SK-N-SH (cell line): Measurements from ENCODE around the gene FAM168A. TPM values are rescaled to one million over a fixed set of nuclear protein-coding genes. Genes with fewer than 3 reads are reported as not detected.

Experiments used
- CTCF ChIA-PET: fragments of 300-600, 350-600 bp; formaldehyde crosslinking; extraction: SDS; loops from one replicate; lab custom pipeline; 2021; lab: Yijun Ruan, JAX
- POLR2A ChIA-PET: fragments of 350-600 bp; sonication (Branson Sonifier 250); formaldehyde crosslinking; extraction: SDS; loops from one replicate; lab custom pipeline; 2020; ENCODE audit warnings: antibody characterized with exemption, inconsistent platforms; lab: Yijun Ruan, JAX
- DNase-seq: peaks from one replicate; pipeline ENCODE4 v3.0.0; 2012
- H2AFZ ChIP-seq: fragments of 200-600 bp; sonication (generic); 2 replicates; pipeline ENCODE4 v1.8.1; 2016; ENCODE audit warnings: antibody characterized with exemption, mild to moderate bottlenecking, low read depth
- H3F3A ChIP-seq: fragments of 200-600 bp; sonication (generic); replicated peaks from 2 replicates; pipeline ENCODE3; 2016; ENCODE audit warnings: antibody characterized with exemption, mild to moderate bottlenecking; ENCODE audit not compliant: insufficient read depth
- H3K27ac ChIP-seq, 2 experiments: fragments of 200-500 bp in 1 of 2; fragments of 200-600 bp in 1 of 2; sonication (Bioruptor generic) in 1 of 2; sonication (generic), shearing (Covaris generic) in 1 of 2; 2 replicates each; pipeline versions ENCODE4 v1.5.1 to v1.6.1; 2014 to 2016; ENCODE audit warnings: low read depth in 2 of 2, inconsistent platforms in 1 of 2, low read length in 1 of 2, mild to moderate bottlenecking in 1 of 2, mixed read lengths in 1 of 2
- H3K27me3 ChIP-seq: fragments of 200-600 bp; sonication (generic), shearing (Covaris generic); 2 replicates; pipeline ENCODE4 v1.6.1; 2016; ENCODE audit warnings: mixed run types; ENCODE audit not compliant: insufficient read depth
- H3K36me3 ChIP-seq, 2 experiments: fragments of 200-500 bp in 1 of 2; fragments of 200-600 bp in 1 of 2; sonication (Bioruptor generic) in 1 of 2; sonication (generic) in 1 of 2; replicated peaks in 1 of 2; 2 replicates each; pipeline versions ENCODE3 to v1.5.1; 2014 to 2016; ENCODE audit warnings: low read length in 1 of 2, mild to moderate bottlenecking in 1 of 2; ENCODE audit not compliant: insufficient read depth in 2 of 2, control insufficient read depth in 1 of 2
- H3K4me1 ChIP-seq, 2 experiments: fragments of 200-500 bp in 1 of 2; fragments of 200-600 bp in 1 of 2; sonication (Bioruptor generic) in 1 of 2; sonication (generic), shearing (Covaris generic) in 1 of 2; 2 replicates each; pipeline versions ENCODE4 v1.5.1 to v1.6.1; 2014 to 2016; ENCODE audit warnings: low read depth in 1 of 2, low read length in 1 of 2, mixed run types in 1 of 2; ENCODE audit not compliant: insufficient read depth in 2 of 2, control insufficient read depth in 1 of 2
- H3K4me2 ChIP-seq: fragments of 200-600 bp; sonication (generic), shearing (Covaris generic); 2 replicates; pipeline ENCODE4 v1.6.1; 2017; ENCODE audit warnings: mixed run types
- H3K4me3 ChIP-seq, 2 experiments: fragments of 200-500 bp in 1 of 2; fragments of 200-600 bp in 1 of 2; sonication (Bioruptor generic) in 1 of 2; sonication (generic), shearing (Covaris generic) in 1 of 2; 2 replicates each; pipeline versions ENCODE4 v1.5.1 to v1.8.1; 2014 to 2016; ENCODE audit warnings: low read depth in 2 of 2, inconsistent platforms in 1 of 2, low read length in 1 of 2, mild to moderate bottlenecking in 1 of 2, mixed read lengths in 1 of 2, moderate library complexity in 1 of 2
- H3K79me2 ChIP-seq: fragments of 200-600 bp; sonication (generic); 2 replicates; pipeline ENCODE4 v1.8.1; 2017; ENCODE audit warnings: mild to moderate bottlenecking; ENCODE audit not compliant: insufficient read depth
- H3K9ac ChIP-seq: fragments of 200-600 bp; sonication (generic); 2 replicates; pipeline ENCODE4 v1.6.1; 2017; ENCODE audit warnings: mixed run types
- H3K9me2 ChIP-seq: fragments of 200-600 bp; sonication (generic); 2 replicates; pipeline ENCODE4 v1.6.1; 2017; ENCODE audit warnings: mixed run types
- H3K9me3 ChIP-seq: fragments of 200-600 bp; sonication (generic); 2 replicates; pipeline ENCODE4 v1.6.1; 2017; ENCODE audit warnings: mixed run types, mild to moderate bottlenecking, moderate library complexity
- H4K20me1 ChIP-seq: fragments of 200-600 bp; sonication (generic); 2 replicates; pipeline ENCODE4 v1.6.1; 2017; ENCODE audit warnings: mild to moderate bottlenecking, mixed run types; ENCODE audit not compliant: insufficient read depth
- EP300 ChIP-seq, 2 experiments: IDR thresholded peaks; 2 replicates each; pipeline versions ENCODE4 v1.4.0 to v1.6.1; 2012; ENCODE audit warnings: borderline replicate concordance in 1 of 2, low read depth in 1 of 2, low read length in 1 of 2
- GATA2 ChIP-seq: sonication (generic); formaldehyde crosslinking; IDR thresholded peaks from 2 replicates; pipeline ENCODE4 v1.5.0; 2020; ENCODE audit warnings: mild to moderate bottlenecking, missing genetic modification reagents
- MEF2A ChIP-seq: IDR thresholded peaks from 2 replicates; pipeline ENCODE4 v1.4.0; 2012; ENCODE audit warnings: low read depth, borderline replicate concordance
- MXI1 ChIP-seq: IDR thresholded peaks from 2 replicates; pipeline ENCODE4 v1.6.1; 2012; ENCODE audit warnings: mild to moderate bottlenecking, low read depth, low read length, improper control_type of control experiment
- NFIC ChIP-seq: IDR thresholded peaks from 2 replicates; pipeline ENCODE4 v1.4.0; 2012; ENCODE audit warnings: borderline replicate concordance
- RCOR1 ChIP-seq: fragments of 150-350 bp; IDR thresholded peaks from 2 replicates; pipeline ENCODE4 v1.6.1; 2017; ENCODE audit warnings: antibody characterized with exemption, low read length
- TAF1 ChIP-seq: IDR thresholded peaks from 2 replicates; pipeline ENCODE4 v1.6.1; 2012; ENCODE audit warnings: low read depth, mild to moderate bottlenecking, low read length, moderate library complexity, borderline replicate concordance
- YY1 ChIP-seq: IDR thresholded peaks from 2 replicates; pipeline ENCODE4 v1.4.0; 2012; ENCODE audit warnings: low read depth, mild to moderate bottlenecking
- WGBS: methylation state at CpG from one replicate; pipeline ENCODE4 v1.1.6; 2017; ENCODE audit warnings: low lambda C conversion rate; 5-methylcytosine and 5-hydroxymethylcytosine counted together
- polyA plus RNA-seq, 3 experiments: library from polyadenylated mRNA; depleted of rRNA; stranded (reverse); fragments of >200 nt; gene quantifications; 2 replicates each; pipeline ENCODE4 v1.2.3, GENCODE V29; 2012
- TF ChIP-seq, protein P1 (sequence below): IDR thresholded peaks from 2 replicates; pipeline ENCODE4; 2012
- TF ChIP-seq, protein P2 (sequence below): fragments of 150-350 bp; IDR thresholded peaks from 2 replicates; pipeline ENCODE4 v1.6.1; 2017; ENCODE audit warnings: antibody characterized with exemption, low read length, low read depth, borderline replicate concordance
- TF ChIP-seq, protein P3 (sequence below): IDR thresholded peaks from 2 replicates; pipeline ENCODE4 v1.4.0; 2012; ENCODE audit warnings: low read depth
- TF ChIP-seq, protein P4 (sequence below): IDR thresholded peaks from 2 replicates; pipeline ENCODE4 v1.4.0; 2012; ENCODE audit warnings: low read depth, borderline replicate concordance
- TF ChIP-seq, protein P5 (sequence below): fragments of 200-600 bp; sonication (generic); IDR thresholded peaks from 2 replicates; pipeline ENCODE4 v1.6.1; 2017; ENCODE audit warnings: antibody characterized with exemption, mild to moderate bottlenecking, moderate library complexity

FAM168A gene
- polyA plus RNA-seq, 1 of the 3 experiments (the other 2 are of a cell fraction): 17.8 TPM

DNA sequence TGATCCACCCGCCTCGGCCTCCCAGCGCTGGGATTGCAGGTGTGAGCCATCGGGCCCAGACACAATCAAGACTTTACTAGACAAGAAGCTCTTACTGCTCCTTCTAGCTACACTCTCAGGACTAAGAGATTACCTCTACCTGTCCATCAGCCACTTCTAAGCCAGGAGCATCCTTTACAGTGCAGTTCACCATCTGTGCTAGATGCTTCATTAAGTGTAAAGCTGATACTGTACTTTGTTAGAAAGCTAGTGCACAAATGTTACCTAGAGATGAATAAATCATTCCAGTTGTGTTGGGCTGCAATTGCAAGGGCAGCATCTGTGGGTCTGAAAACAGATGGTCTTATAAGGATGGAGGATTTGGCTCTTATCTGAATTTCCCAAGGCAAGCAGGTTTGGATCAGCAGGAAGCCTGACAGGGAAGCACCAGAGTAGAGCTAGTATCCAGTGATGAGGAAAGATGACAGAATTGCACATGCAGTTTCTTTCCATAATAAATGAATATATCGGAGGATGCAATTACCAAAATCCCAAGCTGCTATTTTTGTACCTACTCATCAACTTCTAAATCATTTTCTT, 58.3 kb downstream of the FAM168A start:
- CTCF ChIA-PET: interaction anchor here (0.8 to 2.0 kb wide), 4 partner anchors 11 to 121 kb away, joined by 3 to 5 read pairs (median 3); no protein-coding TSS in a partner anchor
- Histone ChIP-seq H4K20me1 (no peaks in the 10 kb centered on the region), H3K9me3 (no peaks in the 10 kb centered on the region), H3K4me2 (no peak overlapping the region), H3K4me1 (peaks cover 14 to 21% of the 10 kb centered on the region in 2 experiments; a peak in 3 of 4 replicates), H3F3A (peaks cover 7% of the 10 kb centered on the region), H3K27ac (peak overlapping the region in 1 of 2 experiments; percentile 61; a peak in 2 of 4 replicates), H3K27me3 (no peaks in the 10 kb centered on the region), H3K79me2 (peaks cover 4% of the 10 kb centered on the region; the same call in 1 of the 2 replicates), H3K36me3 (no peaks in the 10 kb centered on the region), H3K4me3 (no peak overlapping the region), H3K9ac (no peak overlapping the region), H3K9me2 (no peaks in the 10 kb centered on the region), H2AFZ (no peak overlapping the region)
- TF ChIP-seq RCOR1 (peak; percentile 61; the same call in 1 of the 2 replicates), YY1 (no peak), EP300 (IDR thresholded peaks at IDR 0.05; ENCODE audit: borderline replicate concordance in 1 of 2, low read depth in 1 of 2, low read length in 1 of 2) (peak in 1 of 2 experiments; percentile 52; a peak in 1 of 4 replicates), MXI1 (peak; percentile 85), MEF2A (no peak), GATA2 (peak; percentile 79)
- TF ChIP-seq, protein P1, sequence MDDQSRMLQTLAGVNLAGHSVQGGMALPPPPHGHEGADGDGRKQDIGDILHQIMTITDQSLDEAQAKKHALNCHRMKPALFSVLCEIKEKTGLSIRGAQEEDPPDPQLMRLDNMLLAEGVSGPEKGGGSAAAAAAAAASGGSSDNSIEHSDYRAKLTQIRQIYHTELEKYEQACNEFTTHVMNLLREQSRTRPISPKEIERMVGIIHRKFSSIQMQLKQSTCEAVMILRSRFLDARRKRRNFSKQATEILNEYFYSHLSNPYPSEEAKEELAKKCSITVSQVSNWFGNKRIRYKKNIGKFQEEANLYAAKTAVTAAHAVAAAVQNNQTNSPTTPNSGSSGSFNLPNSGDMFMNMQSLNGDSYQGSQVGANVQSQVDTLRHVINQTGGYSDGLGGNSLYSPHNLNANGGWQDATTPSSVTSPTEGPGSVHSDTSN: no peak
- TF ChIP-seq, protein P2, sequence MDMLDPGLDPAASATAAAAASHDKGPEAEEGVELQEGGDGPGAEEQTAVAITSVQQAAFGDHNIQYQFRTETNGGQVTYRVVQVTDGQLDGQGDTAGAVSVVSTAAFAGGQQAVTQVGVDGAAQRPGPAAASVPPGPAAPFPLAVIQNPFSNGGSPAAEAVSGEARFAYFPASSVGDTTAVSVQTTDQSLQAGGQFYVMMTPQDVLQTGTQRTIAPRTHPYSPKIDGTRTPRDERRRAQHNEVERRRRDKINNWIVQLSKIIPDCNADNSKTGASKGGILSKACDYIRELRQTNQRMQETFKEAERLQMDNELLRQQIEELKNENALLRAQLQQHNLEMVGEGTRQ: no peak
- TF ChIP-seq, protein P3, sequence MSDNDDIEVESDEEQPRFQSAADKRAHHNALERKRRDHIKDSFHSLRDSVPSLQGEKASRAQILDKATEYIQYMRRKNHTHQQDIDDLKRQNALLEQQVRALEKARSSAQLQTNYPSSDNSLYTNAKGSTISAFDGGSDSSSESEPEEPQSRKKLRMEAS: no peak
- TF ChIP-seq, protein P4, sequence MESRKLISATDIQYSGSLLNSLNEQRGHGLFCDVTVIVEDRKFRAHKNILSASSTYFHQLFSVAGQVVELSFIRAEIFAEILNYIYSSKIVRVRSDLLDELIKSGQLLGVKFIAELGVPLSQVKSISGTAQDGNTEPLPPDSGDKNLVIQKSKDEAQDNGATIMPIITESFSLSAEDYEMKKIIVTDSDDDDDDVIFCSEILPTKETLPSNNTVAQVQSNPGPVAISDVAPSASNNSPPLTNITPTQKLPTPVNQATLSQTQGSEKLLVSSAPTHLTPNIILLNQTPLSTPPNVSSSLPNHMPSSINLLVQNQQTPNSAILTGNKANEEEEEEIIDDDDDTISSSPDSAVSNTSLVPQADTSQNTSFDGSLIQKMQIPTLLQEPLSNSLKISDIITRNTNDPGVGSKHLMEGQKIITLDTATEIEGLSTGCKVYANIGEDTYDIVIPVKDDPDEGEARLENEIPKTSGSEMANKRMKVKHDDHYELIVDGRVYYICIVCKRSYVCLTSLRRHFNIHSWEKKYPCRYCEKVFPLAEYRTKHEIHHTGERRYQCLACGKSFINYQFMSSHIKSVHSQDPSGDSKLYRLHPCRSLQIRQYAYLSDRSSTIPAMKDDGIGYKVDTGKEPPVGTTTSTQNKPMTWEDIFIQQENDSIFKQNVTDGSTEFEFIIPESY: no peak
- POLR2A ChIA-PET: interaction anchor here (1.0 kb wide), 1 partner anchor 59 kb away, joined by 3 read pairs; the partner anchor contains the start of gene FAM168A
- peak; percentile 50 for DNase-seq
- 88% methylated on average over 5 of the region's 5 CpGs for WGBS

DNA sequence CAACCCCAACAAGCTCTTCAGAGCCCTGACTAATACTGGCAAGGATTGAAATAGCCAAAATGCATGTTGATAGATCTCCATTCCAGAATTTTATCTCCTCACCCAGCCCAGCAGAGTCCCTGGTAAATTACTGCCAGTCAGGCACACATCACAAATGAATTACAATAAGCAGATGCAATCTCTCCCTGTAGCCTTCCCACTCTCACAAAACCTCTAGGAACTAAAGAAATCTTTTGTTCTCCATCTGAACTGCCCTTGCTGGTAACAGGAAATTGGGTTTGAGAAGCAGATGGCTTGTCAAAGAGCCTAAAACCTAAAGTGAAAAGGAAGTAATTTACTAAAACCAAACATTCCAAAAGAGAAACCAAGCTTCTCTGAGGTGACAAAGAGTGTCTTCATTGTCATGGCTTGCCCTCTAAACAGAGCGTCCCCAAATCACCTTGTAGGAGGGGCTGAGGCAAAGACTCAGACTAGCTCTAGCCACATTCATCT, 59.5 kb downstream of the FAM168A start:
- Histone ChIP-seq H3K27me3 (no peaks in the 10 kb centered on the region), H3K9ac (no peak overlapping the region)
- TF ChIP-seq, protein P2: no peak
- no peak for TF ChIP-seq TAF1
- TF ChIP-seq NFIC: peak; percentile 23; the same call in 1 of the 2 replicates
- TF ChIP-seq, protein P5, sequence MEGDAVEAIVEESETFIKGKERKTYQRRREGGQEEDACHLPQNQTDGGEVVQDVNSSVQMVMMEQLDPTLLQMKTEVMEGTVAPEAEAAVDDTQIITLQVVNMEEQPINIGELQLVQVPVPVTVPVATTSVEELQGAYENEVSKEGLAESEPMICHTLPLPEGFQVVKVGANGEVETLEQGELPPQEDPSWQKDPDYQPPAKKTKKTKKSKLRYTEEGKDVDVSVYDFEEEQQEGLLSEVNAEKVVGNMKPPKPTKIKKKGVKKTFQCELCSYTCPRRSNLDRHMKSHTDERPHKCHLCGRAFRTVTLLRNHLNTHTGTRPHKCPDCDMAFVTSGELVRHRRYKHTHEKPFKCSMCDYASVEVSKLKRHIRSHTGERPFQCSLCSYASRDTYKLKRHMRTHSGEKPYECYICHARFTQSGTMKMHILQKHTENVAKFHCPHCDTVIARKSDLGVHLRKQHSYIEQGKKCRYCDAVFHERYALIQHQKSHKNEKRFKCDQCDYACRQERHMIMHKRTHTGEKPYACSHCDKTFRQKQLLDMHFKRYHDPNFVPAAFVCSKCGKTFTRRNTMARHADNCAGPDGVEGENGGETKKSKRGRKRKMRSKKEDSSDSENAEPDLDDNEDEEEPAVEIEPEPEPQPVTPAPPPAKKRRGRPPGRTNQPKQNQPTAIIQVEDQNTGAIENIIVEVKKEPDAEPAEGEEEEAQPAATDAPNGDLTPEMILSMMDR: no peak
- peak; percentile 85 for TF ChIP-seq GATA2

More for the DNA sequence above, 59.5 kb downstream of the FAM168A start:
- H3K9me2 ChIP-seq: no peaks in the 10 kb centered on the region
- POLR2A ChIA-PET: no interaction called here
- peaks cover 4% of the 10 kb centered on the region; the same call in 1 of the 2 replicates for H3K79me2 ChIP-seq
- H4K20me1 ChIP-seq: no peaks in the 10 kb centered on the region
- no peak overlapping the region for H2AFZ ChIP-seq
- DNase-seq: peak; percentile 55
- H3K4me1 ChIP-seq: peaks cover 14 to 21% of the 10 kb centered on the region in 2 experiments; a peak in 3 of 4 replicates
- H3K4me2 ChIP-seq: peak overlapping the region; percentile 46; the same call in 1 of the 2 replicates
- peaks cover 7% of the 10 kb centered on the region for H3F3A ChIP-seq
- CTCF ChIA-PET: interaction anchor here (0.6 to 2.0 kb wide), 5 partner anchors 12 to 692 kb away, joined by 3 to 6 read pairs (median 3); no protein-coding TSS in a partner anchor
- H3K36me3 ChIP-seq: no peaks in the 10 kb centered on the region
- peak overlapping the region; percentile 72 to 84 for H3K27ac ChIP-seq
- no peaks in the 10 kb centered on the region for H3K9me3 ChIP-seq
- no peak overlapping the region for H3K4me3 ChIP-seq
- 35% methylated on average over 1 of the region's 1 CpG for WGBS
